NCI-H526 (cell line): ENCODE results near the gene LRIG2.
"Not testable (repeated sequence)": the region's sequence is repeated elsewhere in the genome, so short reads cannot be mapped to it uniquely, and the experiment has no call there.

Experiments used
- DNase-seq, 2 experiments: peaks; one replicate each; lab custom pipeline; 2025; lab: John Stamatoyannopoulos, UW

The LRIG2 gene

GRCh38 chr1:113063456-113063855 lies 9.5 kb upstream of the LRIG2 start:
- DNase-seq = not testable (repeated sequence)

GRCh38 chr1:113072141-113072756 lies 749 bp upstream of the LRIG2 start:
- DNase-seq = peak in 1 of 2 experiments; percentile 39

- DNase-seq = peak in 1 of 2 experiments; percentile 75
Observed at GRCh38 chr1:113073479-113073950, 517 bp downstream of the LRIG2 start.

GRCh38 chr1:113074237-113074636 lies 1.2 kb downstream of the LRIG2 start:
- no peak for DNase-seq

- DNase-seq = not testable (repeated sequence)
Observed at GRCh38 chr1:113077978-113078377, 5.0 kb downstream of the LRIG2 start.

- DNase-seq = no peak
Observed at GRCh38 chr1:113086541-113086940, 13.5 kb downstream of the LRIG2 start.

GRCh38 chr1:113088972-113089371 lies 16.0 kb downstream of the LRIG2 start:
- no peak for DNase-seq

- DNase-seq = no peak
Observed at GRCh38 chr1:113090051-113090450, 17.1 kb downstream of the LRIG2 start.

GRCh38 chr1:113091988-113092594 lies 19.1 kb downstream of the LRIG2 start:
- DNase-seq = no peak

- DNase-seq = no peak
Observed at GRCh38 chr1:113094506-113094905, 21.5 kb downstream of the LRIG2 start.

- DNase-seq = no peak
Observed at GRCh38 chr1:113095790-113096455, 22.9 kb downstream of the LRIG2 start.

GRCh38 chr1:113096493-113096892 lies 23.5 kb downstream of the LRIG2 start:
- no peak for DNase-seq

GRCh38 chr1:113101588-113101987 lies 28.6 kb downstream of the LRIG2 start:
- no peak for DNase-seq

GRCh38 chr1:113103048-113103447 lies 30.1 kb downstream of the LRIG2 start:
- peak; percentile 13 to 63 for DNase-seq

- DNase-seq = no peak
Observed at GRCh38 chr1:113103977-113104376, 31.0 kb downstream of the LRIG2 start.

- DNase-seq = no peak
Observed at GRCh38 chr1:113106910-113107309, 33.9 kb downstream of the LRIG2 start.

- DNase-seq = no peak
Observed at GRCh38 chr1:113109908-113110554, 37.0 kb downstream of the LRIG2 start.

- no peak for DNase-seq
Observed at GRCh38 chr1:113118266-113118665, 45.3 kb downstream of the LRIG2 start.

GRCh38 chr1:113123737-113124136 lies 50.7 kb downstream of the LRIG2 start:
- DNase-seq = no peak

- DNase-seq = no peak
Observed at GRCh38 chr1:113124366-113124765, 51.4 kb downstream of the LRIG2 start.

GRCh38 chr1:113125517-113125916 lies 52.5 kb downstream of the LRIG2 start:
- no peak for DNase-seq

GRCh38 chr1:113126207-113126606 lies 53.2 kb downstream of the LRIG2 start:
- DNase-seq = no peak

- DNase-seq = no peak
Observed at GRCh38 chr1:113128116-113128515, 55.1 kb downstream of the LRIG2 start.
